HG03558 (cell line): ENCODE results near the gene PRR30.

Experiments
- ATAC-seq: cut with Tn5 transposase; IDR thresholded peaks from one replicate; pipeline ENCODE4 v1.9.1; 2021; ENCODE audit warnings: moderate number of reproducible peaks; ENCODE audit not compliant: unreplicated experiment; ENCODE audit errors: extremely low read depth

PRR30 gene

DNA sequence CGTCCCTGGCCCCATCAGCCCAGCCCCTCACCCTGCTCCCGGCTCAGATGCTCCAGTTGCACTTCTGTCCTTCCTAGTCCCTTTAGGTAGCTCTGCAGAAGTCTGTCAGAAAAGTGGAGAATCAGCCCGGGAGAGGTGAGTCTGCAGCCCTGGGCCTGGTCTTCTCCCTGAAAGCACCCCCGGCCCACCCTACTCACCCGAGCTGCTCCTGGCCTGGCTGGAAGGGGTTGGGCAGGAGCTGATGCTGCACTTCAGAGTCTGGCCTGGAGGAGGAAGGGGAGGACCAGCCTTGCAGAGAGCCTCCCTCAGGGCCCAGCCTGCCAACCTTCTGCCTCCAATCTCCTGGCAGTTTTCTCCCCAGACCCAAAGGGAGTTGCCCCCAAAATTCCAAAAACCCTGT is 36.9 kb downstream of the PRR30 start:
- ATAC-seq: no peak

DNA sequence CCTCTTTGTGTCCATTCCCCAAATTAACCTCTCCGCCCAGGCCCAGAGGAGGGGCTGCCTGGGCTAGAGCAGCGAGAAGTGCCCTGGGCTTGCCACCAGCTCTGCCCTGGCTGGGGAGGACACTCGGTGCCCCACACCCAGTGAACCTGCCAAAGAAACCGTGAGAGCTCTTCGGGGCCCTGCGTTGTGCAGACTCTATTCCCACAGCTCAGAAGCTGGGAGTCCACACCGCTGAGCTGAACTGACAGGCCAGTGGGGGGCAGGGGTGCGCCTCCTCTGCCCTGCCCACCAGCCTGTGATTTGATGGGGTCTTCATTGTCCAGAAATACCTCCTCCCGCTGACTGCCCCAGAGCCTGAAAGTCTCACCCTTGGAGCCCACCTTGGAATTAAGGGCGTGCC is 39.2 kb downstream of the PRR30 start:
- no peak for ATAC-seq

DNA sequence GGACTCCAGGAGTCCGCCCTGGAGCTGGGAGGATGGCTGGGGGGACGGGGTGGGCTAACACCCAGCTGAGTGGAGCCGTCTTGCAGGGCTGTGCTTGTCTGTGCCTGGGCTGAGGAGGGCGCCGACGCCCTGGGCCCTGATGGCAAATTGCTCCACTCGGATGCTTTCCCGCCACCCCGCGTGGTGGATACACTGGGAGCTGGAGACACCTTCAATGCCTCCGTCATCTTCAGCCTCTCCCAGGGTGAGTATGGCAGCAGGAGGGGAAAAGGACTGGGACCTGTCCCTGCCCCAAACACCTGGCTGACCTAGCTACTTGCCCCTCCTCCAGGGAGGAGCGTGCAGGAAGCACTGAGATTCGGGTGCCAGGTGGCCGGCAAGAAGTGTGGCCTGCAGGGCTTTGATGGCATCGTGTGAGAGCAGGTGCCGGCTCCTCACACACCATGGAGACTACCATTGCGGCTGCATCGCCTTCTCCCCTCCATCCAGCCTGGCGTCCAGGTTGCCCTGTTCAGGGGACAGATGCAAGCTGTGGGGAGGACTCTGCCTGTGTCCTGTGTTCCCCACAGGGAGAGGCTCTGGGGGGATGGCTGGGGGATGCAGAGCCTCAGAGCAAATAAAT is 39.8 kb downstream of the PRR30 start:
- ATAC-seq: no peak

DNA sequence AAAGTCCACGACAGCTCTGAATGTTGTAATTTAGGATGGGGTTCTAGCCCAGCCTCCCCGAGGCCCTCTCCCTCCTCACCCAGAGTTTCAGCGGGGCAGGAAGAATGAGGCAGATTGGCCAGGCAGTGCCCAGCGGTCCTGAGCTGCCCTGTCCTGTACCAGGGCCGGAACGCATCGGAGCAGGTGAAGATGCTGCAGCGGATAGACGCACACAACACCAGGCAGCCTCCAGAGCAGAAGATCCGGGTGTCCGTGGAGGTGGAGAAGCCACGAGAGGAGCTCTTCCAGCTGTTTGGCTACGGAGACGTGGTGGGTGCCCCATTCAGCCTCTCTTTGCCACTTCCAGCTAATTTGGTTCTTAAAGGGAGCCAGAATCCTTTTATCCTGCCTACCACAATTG is 41.9 kb downstream of the PRR30 start:
- ATAC-seq: no peak

DNA sequence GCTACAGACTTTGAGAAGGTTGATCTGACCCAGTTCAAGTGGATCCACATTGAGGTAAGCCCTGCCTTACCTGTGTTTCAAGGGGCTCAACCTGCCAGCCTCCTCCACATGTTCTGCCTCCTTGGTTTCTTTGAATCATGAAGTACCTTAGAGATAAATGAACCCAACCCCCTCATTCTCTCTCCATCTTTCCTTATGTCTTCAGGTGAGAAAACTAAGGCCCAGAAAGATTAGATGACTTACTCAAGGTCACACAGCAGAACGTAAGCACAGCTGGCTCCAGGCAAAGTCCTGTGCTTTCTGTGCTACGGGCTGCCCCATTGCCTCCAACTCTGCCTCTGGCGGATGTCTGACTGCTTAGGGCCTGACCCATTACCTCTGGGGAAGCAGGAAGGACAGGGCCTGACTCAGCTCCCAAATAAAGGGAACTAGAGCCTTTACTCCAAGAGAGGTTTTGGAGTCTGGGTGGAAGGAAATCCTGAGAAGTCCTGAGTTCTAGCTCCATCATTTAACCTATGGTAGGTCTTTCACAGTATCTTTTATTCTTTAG is 42.4 kb downstream of the PRR30 start:
- ATAC-seq: no peak

DNA sequence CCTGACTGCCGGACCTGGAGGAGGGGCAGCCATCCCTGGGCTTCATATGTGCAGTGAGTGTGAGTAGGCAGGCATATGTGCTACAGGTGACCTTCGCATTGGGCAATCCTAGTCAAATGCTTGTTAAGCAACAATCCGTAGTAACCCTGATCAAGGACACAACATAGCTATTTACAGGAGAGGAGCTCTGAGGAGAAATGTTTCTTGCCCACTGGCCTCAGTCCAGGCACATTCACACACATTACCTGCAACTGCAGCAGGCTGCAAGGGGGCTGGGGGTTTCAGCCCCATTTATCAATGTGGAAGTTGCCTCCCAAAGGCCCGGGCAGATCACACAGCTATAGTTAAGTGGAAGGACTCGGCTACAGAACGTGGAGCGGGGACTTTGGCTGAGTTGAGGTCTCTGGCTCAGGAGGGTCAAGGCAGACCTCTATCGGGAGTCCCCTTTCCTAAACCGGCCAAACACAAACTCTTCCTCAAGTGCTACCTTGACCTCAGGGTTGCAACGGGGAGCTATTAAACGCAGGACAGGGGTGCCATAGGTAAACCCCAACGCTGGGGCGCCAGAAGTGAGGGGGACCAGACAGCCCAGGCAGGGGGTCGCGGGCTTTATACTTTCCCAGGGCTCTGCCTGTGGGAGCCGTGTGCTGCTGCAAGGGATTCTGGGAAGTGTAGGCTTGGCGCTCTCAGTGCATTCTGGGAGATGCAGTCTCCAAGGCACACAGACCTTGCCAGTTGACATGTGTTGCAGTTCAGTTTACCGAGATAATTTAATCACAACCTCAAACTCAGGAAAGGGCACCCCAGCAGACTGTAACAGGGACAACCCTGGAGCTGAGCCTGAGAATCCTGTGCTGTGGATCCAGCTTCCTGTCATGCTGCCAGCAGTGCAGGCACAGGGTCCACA is 43.2 kb downstream of the PRR30 start:
- ATAC-seq: no peak

GRCh38 chr2:27095427-27095744 is 43.8 kb downstream of the PRR30 start:
- no peak for ATAC-seq

- no peak for ATAC-seq
These were observed 44.7 kb downstream of the PRR30 start for GRCh38 chr2:27094353-27094984.

GRCh38 chr2:27093430-27094352 is 45.5 kb downstream of the PRR30 start:
- no peak for ATAC-seq

DNA sequence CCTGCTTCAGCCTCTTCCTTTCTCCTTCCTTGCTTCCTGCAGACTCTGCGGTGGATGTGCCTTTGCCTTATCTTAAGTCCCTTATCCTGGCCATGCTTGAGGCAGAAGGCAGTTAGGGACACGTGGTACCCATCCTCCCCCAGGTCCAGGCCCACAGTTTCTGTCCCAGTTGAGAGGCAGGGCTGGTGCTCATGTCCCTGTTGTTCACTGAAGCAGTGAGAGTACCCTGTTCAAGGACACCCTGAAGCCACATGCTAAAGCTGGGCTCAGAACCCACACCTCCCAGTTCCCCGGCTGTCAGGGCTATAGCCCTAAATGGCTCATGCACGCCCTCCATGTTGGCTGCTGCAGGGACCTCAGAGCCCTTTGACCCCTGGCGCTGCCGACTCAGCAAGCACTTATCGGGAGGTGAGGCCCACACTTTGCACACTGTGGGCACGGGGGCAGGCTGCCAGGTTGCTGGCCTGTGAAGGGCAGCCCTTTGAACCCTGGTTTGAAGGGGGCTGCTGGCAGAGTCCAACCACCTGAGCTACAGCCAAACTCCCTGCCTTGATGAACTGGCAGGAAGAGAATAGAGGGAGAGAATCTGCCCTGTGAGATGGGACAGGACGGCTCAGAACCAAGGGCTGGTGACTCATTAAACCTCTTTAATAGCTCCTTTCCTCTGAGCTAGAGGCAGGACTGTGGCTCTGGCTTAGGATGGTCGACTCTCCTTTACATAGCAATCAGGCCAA is 46.3 kb downstream of the PRR30 start:
- ATAC-seq: no peak

- ATAC-seq: no peak
These were observed 47.2 kb downstream of the PRR30 start for GRCh38 chr2:27091746-27092695.

DNA sequence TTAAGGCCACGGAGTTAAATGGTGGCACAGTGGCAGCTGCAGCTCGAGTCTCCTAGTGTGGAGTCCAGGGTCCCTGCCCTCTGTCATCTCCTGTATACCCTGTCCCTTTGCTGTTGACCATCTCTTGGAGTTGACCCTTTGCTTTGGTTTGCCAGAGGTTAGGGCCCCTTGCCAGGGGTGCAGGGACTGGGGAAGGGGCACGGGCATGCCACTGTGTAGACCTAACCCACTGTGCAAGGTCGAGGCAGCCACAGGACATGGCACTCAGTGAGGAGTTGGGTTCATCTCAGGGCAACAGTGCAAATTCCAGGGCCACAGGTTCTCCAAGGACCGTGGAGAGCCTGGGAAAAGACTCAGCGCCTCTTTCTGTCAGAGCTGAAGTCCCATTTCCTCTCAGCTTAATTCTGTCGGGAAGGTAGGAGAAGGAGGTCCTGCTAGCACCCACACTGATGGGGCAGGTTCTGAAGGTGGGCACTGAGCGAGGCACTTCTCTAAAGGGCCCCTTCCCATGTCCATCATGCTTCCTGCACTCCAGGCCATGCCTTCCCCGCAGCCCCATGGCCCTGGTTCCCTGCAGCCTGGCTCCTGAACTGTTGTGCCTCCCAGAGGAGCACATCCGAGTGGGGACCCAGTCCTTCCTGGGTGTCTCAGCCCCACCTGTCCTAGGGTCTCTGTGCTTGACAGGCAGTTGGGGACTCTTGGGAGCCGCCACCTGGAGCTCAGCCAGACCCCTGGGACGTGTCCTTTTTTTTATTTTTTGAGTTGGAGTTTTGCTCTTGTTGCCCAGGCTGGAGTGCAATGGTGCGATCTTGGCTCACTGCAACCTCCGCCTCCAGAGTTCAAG is 49.9 kb downstream of the PRR30 start:
- ATAC-seq: no peak

- ATAC-seq: no peak
These were observed 50.6 kb downstream of the PRR30 start for GRCh38 chr2:27088634-27089033.

- ATAC-seq: no peak
These were observed 51.3 kb downstream of the PRR30 start for GRCh38 chr2:27087823-27088410.
